Common myeloid progenitor, CD34-positive (primary cell): ENCODE results near the gene SLC44A5.

ENCODE experiments used
- CTCF ChIA-PET: fragments of 350-600 bp; sonication (Branson Sonifier 250); formaldehyde crosslinking; loops from one replicate; lab custom pipeline; 2021; ENCODE audit warnings: antibody characterized with exemption; lab: Charles Lee
- POLR2A ChIA-PET: fragments of 350-600 bp; sonication (Branson Sonifier 250); formaldehyde crosslinking; loops from one replicate; lab custom pipeline; 2021; ENCODE audit warnings: antibody characterized with exemption; lab: Charles Lee
- DNase-seq, 3 donors: peaks; one replicate each; pipeline versions ENCODE4 v3.0.0 to v3.0.0-alpha.2; 2013
- H3K27ac ChIP-seq, 2 experiments: 1 replicate in 1 of 2; 2 replicates in 1 of 2; pipeline ENCODE4 v1.7.0; 2013; ENCODE audit warnings: inconsistent platforms in 2 of 2, low read length in 2 of 2, mild to moderate bottlenecking in 2 of 2, low read depth in 1 of 2, moderate library complexity in 1 of 2; ENCODE audit not compliant: severe bottlenecking in 2 of 2, insufficient read depth in 1 of 2, poor library complexity in 1 of 2
- H3K27me3 ChIP-seq, 5 experiments: replicated peaks in 2 of 5; 1 replicate in 3 of 5; 2 replicates in 2 of 5; pipeline versions ENCODE4 v1.6.1 to v1.7.0; 2013; ENCODE audit warnings: low read length in 4 of 5, mild to moderate bottlenecking in 2 of 5, moderate library complexity in 2 of 5, inconsistent platforms in 1 of 5; ENCODE audit not compliant: insufficient read depth in 5 of 5, control insufficient read depth in 4 of 5
- H3K36me3 ChIP-seq, 4 experiments: 1 replicate in 2 of 4; 2 replicates in 2 of 4; pipeline versions ENCODE4 v1.6.1 to v1.7.0; 2013; ENCODE audit warnings: low read length in 3 of 4, control low read depth in 1 of 4, mild to moderate bottlenecking in 1 of 4; ENCODE audit not compliant: control insufficient read depth in 4 of 4, insufficient read depth in 4 of 4
- H3K4me1 ChIP-seq, 4 experiments: 1 replicate in 3 of 4; 2 replicates in 1 of 4; pipeline versions ENCODE4 v1.6.1 to v1.7.1; 2013; ENCODE audit warnings: low read length in 3 of 4, mild to moderate bottlenecking in 3 of 4, control low read depth in 1 of 4, inconsistent platforms in 1 of 4, moderate library complexity in 1 of 4; ENCODE audit not compliant: control insufficient read depth in 4 of 4, insufficient read depth in 4 of 4; ENCODE audit errors: control extremely low read depth in 1 of 4
- H3K4me3 ChIP-seq, 7 experiments: 1 replicate in 4 of 7; 2 replicates in 3 of 7; pipeline versions ENCODE4 v1.5.1 to v1.7.0; 2013; ENCODE audit warnings: mild to moderate bottlenecking in 7 of 7, low read length in 6 of 7, moderate library complexity in 6 of 7, inconsistent platforms in 2 of 7, low read depth in 2 of 7, control low read depth in 1 of 7; ENCODE audit not compliant: insufficient read depth in 4 of 7, control insufficient read depth in 1 of 7; ENCODE audit errors: extremely low read depth in 1 of 7
- H3K9me3 ChIP-seq, 5 experiments: 1 replicate in 4 of 5; 2 replicates in 1 of 5; pipeline versions ENCODE4 v1.6.1 to v1.7.1; 2013; ENCODE audit warnings: low read length in 4 of 5, mild to moderate bottlenecking in 2 of 5, inconsistent platforms in 1 of 5, low read depth in 1 of 5, moderate library complexity in 1 of 5; ENCODE audit not compliant: control insufficient read depth in 4 of 5, insufficient read depth in 2 of 5; ENCODE audit errors: control extremely low read depth in 1 of 5
- WGBS: methylation state at CpG from one replicate; pipeline ENCODE4 v1.1.5; 2013; ENCODE audit not compliant: insufficient coverage; 5-methylcytosine and 5-hydroxymethylcytosine counted together

Gene SLC44A5

DNA sequence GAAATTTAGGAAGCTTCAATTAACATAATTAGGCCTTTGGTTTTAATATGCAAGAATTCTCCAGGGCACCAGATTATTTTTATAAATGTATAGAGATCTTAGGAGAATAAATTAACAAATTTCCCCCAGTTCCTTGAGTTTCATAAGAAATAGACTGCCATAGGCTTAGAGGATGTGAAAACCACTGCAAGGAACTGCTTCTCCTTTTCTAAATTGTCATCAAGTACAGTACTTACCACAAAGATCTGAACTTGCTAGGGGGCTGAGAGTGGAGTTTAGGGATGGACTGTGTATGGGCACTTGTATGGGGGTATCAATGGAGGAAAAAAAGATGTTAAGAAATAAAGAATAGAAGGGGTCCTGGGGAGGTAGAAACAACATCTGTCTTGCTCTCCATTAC lies 445.6 kb downstream of the SLC44A5 start:
- POLR2A ChIA-PET: no interaction called here
- Histone ChIP-seq H3K4me1 (no peaks in the 10 kb centered on the region), H3K9me3 (no peaks in the 10 kb centered on the region), H3K27ac (no peak overlapping the region), H3K36me3 (no peaks in the 10 kb centered on the region), H3K4me3 (no peak overlapping the region), H3K27me3 (peaks cover 0 to 6% (median 2%) of the 10 kb centered on the region in 5 experiments)
- CTCF ChIA-PET: no interaction called here
- DNase-seq: no peak

DNA sequence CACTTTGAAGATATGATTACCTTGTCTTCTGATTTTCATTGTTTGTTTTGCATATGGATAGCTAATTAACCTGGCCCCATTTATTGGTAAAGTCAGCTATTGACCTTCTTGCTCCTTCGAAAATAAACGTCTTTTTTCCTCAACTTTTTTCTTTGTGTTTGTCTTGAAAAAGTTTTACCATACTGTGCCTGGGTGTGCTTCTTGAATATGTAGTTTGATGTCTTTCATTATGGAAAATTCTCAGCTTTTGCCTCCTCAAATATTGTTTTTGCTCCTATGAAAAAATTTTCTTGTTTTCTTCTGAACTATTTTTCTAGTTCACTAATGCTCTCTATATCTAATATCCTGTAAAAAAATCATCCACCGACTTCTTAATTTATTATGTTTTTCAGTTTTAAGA lies 451.8 kb downstream of the SLC44A5 start:
- H3K4me3 ChIP-seq: no peak overlapping the region
- no peaks in the 10 kb centered on the region for H3K36me3 ChIP-seq
- no peaks in the 10 kb centered on the region for H3K9me3 ChIP-seq
- WGBS: no CpG with 5 or more reads among the region's 3 CpGs
- peaks cover 0 to 2% (median 0%) of the 10 kb centered on the region in 5 experiments for H3K27me3 ChIP-seq
- H3K27ac ChIP-seq: no peak overlapping the region
- ChIA-PET POLR2A (no interaction called here), CTCF (no interaction called here)
- H3K4me1 ChIP-seq: no peaks in the 10 kb centered on the region
- no peak for DNase-seq
